Neural cell (in vitro differentiated cells): ENCODE data around the gene RTP2. TPM values are rescaled to one million over a fixed set of nuclear protein-coding genes. Genes with fewer than 3 reads are reported as not detected.

Source experiments
- H2AFZ ChIP-seq: fragments of 200-600, 300-800 bp; sonication (generic), shearing (Covaris generic); 2 replicates; pipeline ENCODE4 v1.6.0; 2014; ENCODE audit warnings: low read depth, mild to moderate bottlenecking, antibody characterized with exemption, low read length, moderate library complexity
- H3F3A ChIP-seq: fragments of 200-600 bp; shearing (Covaris generic); 2 replicates; pipeline ENCODE4 v1.6.1; 2016; ENCODE audit warnings: mild to moderate bottlenecking, moderate library complexity, mixed read lengths, antibody characterized with exemption, low read length; ENCODE audit not compliant: insufficient read depth, poor library complexity, severe bottlenecking
- H3K27ac ChIP-seq: fragments of 200-600, 300-800 bp; sonication (generic), shearing (Covaris generic); 2 replicates; pipeline ENCODE4 v1.5.1; 2014; ENCODE audit warnings: mild to moderate bottlenecking, low read length, moderate library complexity
- H3K27me3 ChIP-seq: fragments of 300-800, 200-600 bp; sonication (generic), shearing (Covaris generic); 2 replicates; pipeline ENCODE4 v1.6.0; 2014; ENCODE audit warnings: mild to moderate bottlenecking, low read depth, low read length, moderate library complexity; ENCODE audit not compliant: insufficient read depth
- H3K36me3 ChIP-seq: fragments of 300-800, 200-600 bp; sonication (generic), shearing (Covaris generic); 2 replicates; pipeline ENCODE4 v1.5.1; 2014; ENCODE audit warnings: mild to moderate bottlenecking, antibody characterized with exemption, low read length, moderate library complexity; ENCODE audit not compliant: insufficient read depth
- H3K4me2 ChIP-seq: fragments of 300-800, 200-600 bp; sonication (generic), shearing (Covaris generic); 2 replicates; pipeline ENCODE4 v1.6.0; 2014; ENCODE audit warnings: mild to moderate bottlenecking, low read length
- H3K4me3 ChIP-seq: fragments of 300-800, 200-600 bp; sonication (generic), shearing (Covaris generic); 2 replicates; pipeline ENCODE4 v1.5.1; 2014; ENCODE audit warnings: mild to moderate bottlenecking, low read length, moderate library complexity
- H3K79me2 ChIP-seq: fragments of 200-600 bp; shearing (Covaris generic); replicated peaks from 2 replicates; pipeline ENCODE4 v1.6.0; 2014; ENCODE audit warnings: mild to moderate bottlenecking, low read length, moderate library complexity; ENCODE audit not compliant: insufficient read depth
- H3K9ac ChIP-seq: fragments of 300-800, 200-600 bp; sonication (generic), shearing (Covaris generic); 2 replicates; pipeline ENCODE4 v1.6.1; 2016; ENCODE audit warnings: mild to moderate bottlenecking, low read length, mixed read lengths
- H3K9me2 ChIP-seq: fragments of 200-600 bp; shearing (Covaris generic); 2 replicates; pipeline ENCODE4 v1.6.1; 2016; ENCODE audit warnings: mild to moderate bottlenecking, low read length, mixed read lengths; ENCODE audit not compliant: insufficient read depth
- H3K9me3 ChIP-seq: fragments of 200-600, 300-800 bp; sonication (generic), shearing (Covaris generic); 2 replicates; pipeline ENCODE4 v1.6.1; 2016; ENCODE audit warnings: mild to moderate bottlenecking, mixed run types, low read length, moderate library complexity, mixed read lengths
- H4K20me1 ChIP-seq: fragments of 200-600 bp; shearing (Covaris generic); 2 replicates; pipeline ENCODE4 v1.6.1; 2016; ENCODE audit warnings: mild to moderate bottlenecking, mixed run types; ENCODE audit not compliant: insufficient read depth
- CTCF ChIP-seq: fragments of 450-650 bp; IDR thresholded peaks from 2 replicates; pipeline ENCODE4 v1.5.1; 2014; ENCODE audit warnings: antibody characterized with exemption, mild to moderate bottlenecking, moderate library complexity; ENCODE audit not compliant: poor library complexity, severe bottlenecking
- EP300 ChIP-seq: fragments of 450-650 bp; conservative IDR thresholded peaks from 2 replicates; pipeline ENCODE4 v1.6.1; 2014; ENCODE audit warnings: antibody characterized with exemption, mild to moderate bottlenecking, moderate library complexity; ENCODE audit not compliant: poor library complexity, severe bottlenecking
- EZH2 ChIP-seq: fragments of 200-600, 300-800 bp; shearing (Covaris generic), sonication (generic); IDR thresholded peaks from 2 replicates; pipeline ENCODE4 v1.6.1; 2014; ENCODE audit warnings: antibody characterized with exemption, low read length, borderline replicate concordance, mild to moderate bottlenecking; ENCODE audit not compliant: insufficient read depth, poor library complexity, severe bottlenecking
- MXI1 ChIP-seq: fragments of 450-650 bp; conservative IDR thresholded peaks from 2 replicates; pipeline ENCODE4 v1.6.1; 2014; ENCODE audit warnings: antibody characterized with exemption, mild to moderate bottlenecking; ENCODE audit not compliant: poor library complexity, severe bottlenecking
- POLR2AphosphoS5 ChIP-seq: IDR thresholded peaks from 2 replicates; pipeline ENCODE4 v1.6.1; 2012
- RAD21 ChIP-seq: fragments of 450-650 bp; conservative IDR thresholded peaks from 2 replicates; pipeline ENCODE4 v1.6.1; 2014; ENCODE audit warnings: antibody characterized with exemption, mild to moderate bottlenecking, moderate library complexity
- SMC3 ChIP-seq: fragments of 450-650 bp; conservative IDR thresholded peaks from 2 replicates; pipeline ENCODE4 v1.6.1; 2014; ENCODE audit warnings: antibody characterized with exemption, mild to moderate bottlenecking, moderate library complexity; ENCODE audit not compliant: poor library complexity
- TAF1 ChIP-seq: IDR thresholded peaks from 2 replicates; pipeline ENCODE4 v1.6.1; 2012; ENCODE audit warnings: low read depth
- polyA plus RNA-seq: library from polyadenylated mRNA; depleted of rRNA; stranded (reverse); fragments of >200 nt; gene quantifications from 2 replicates; pipeline ENCODE4 v1.2.3, GENCODE V29; 2014
- TF ChIP-seq, protein P1 (sequence below): IDR thresholded peaks from 2 replicates; pipeline ENCODE4 v1.6.1; 2012; ENCODE audit warnings: borderline replicate concordance

Gene RTP2
- polyA plus RNA-seq, 1 donor from 2014 or later = not detected

DNA sequence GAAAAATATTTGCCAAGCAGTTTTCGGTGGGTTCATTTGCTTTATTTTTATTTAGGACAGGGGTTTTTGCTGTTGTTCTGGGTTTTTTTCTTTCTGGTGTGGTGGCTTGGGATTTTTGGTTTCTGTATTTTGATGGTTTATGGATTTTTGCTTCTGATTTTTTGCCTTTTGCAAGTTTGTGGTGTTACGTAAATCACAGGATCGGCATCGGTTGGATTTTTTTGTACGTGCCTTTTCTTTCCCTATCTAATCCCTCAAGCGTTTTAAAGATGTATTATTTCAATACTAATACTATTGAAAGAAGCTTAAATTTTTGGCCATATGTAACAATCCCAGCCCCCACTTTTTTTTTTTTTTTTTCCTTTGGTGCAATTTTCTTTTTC, 43.7 kb upstream of the RTP2 start:
- H3K4me2 ChIP-seq = peak overlapping the region; percentile 32
- peaks cover 8% of the 10 kb centered on the region for H3F3A ChIP-seq
- no peaks in the 10 kb centered on the region for H4K20me1 ChIP-seq
- peaks cover 15% of the 10 kb centered on the region for H3K27me3 ChIP-seq
- H3K36me3 ChIP-seq = no peaks in the 10 kb centered on the region
- TF ChIP-seq EP300 (no peak), TAF1 (no peak), CTCF (no peak), SMC3 (no peak), EZH2 (no peak), POLR2AphosphoS5 (no peak)
- TF ChIP-seq, protein P1, sequence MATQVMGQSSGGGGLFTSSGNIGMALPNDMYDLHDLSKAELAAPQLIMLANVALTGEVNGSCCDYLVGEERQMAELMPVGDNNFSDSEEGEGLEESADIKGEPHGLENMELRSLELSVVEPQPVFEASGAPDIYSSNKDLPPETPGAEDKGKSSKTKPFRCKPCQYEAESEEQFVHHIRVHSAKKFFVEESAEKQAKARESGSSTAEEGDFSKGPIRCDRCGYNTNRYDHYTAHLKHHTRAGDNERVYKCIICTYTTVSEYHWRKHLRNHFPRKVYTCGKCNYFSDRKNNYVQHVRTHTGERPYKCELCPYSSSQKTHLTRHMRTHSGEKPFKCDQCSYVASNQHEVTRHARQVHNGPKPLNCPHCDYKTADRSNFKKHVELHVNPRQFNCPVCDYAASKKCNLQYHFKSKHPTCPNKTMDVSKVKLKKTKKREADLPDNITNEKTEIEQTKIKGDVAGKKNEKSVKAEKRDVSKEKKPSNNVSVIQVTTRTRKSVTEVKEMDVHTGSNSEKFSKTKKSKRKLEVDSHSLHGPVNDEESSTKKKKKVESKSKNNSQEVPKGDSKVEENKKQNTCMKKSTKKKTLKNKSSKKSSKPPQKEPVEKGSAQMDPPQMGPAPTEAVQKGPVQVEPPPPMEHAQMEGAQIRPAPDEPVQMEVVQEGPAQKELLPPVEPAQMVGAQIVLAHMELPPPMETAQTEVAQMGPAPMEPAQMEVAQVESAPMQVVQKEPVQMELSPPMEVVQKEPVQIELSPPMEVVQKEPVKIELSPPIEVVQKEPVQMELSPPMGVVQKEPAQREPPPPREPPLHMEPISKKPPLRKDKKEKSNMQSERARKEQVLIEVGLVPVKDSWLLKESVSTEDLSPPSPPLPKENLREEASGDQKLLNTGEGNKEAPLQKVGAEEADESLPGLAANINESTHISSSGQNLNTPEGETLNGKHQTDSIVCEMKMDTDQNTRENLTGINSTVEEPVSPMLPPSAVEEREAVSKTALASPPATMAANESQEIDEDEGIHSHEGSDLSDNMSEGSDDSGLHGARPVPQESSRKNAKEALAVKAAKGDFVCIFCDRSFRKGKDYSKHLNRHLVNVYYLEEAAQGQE = no peak
- no peaks in the 10 kb centered on the region for H3K9me3 ChIP-seq
- H3K9ac ChIP-seq = peak overlapping the region; percentile 85
- H3K9me2 ChIP-seq = no peaks in the 10 kb centered on the region
- H3K27ac ChIP-seq = peak overlapping the region; percentile 91
- H3K79me2 ChIP-seq = peaks cover 17% of the 10 kb centered on the region
- H3K4me3 ChIP-seq = peak overlapping the region; percentile 69
- H2AFZ ChIP-seq = peak overlapping the region; percentile 56

DNA sequence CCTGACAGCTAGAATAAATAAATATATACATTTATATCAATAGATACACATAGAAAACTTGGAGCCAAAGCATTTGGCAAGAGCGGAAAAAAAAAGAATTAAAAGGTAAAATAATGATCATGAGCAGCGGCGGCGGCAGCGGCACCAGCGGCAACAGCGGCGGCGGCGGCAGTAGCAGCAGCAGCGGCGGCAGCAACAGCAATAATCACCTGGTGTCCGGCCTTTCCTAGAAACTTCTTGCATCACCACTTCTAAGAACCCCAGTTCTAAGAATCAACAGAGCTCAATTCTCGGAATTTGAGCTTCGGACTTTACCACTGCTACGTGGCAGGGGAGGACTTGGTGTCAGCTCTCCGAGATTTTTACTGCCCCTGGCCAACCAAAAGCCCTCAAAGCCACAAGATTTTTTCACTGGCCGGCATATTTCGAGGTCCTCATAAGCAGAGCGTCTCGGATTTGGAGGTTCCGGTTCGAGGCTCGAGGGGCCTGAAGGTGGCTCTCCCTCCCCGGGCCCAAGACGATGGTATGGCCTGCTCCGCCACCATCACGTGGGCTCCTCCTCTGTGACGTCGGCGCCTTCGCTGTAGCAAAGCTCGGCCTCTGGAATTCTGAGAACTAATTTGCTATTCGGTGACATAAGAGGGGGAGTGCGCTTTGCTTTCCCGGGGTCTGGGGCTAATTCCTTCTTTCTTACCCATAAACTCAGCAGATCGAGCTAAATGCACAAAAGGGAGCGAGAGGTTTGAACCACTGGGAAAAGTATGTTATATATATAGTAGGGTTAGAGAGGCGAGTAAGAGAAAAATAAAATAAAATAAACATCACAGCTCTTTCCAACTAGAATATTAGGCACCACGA, 43.1 kb upstream of the RTP2 start, which contains the start of gene BCL6:
BCL6 (minus strand) TSS at position 268 of the 858 bp plus-strand sequence. CDS start 11,775 bp downstream, outside the sequence.
- Histone ChIP-seq H3K9me3 (no peaks in the 10 kb centered on the region), H3K27me3 (peaks cover 16% of the 10 kb centered on the region), H4K20me1 (no peaks in the 10 kb centered on the region), H2AFZ (peak within 1 kb of the TSS; percentile 56), H3K4me3 (peak within 1 kb of the TSS; percentile 69), H3K4me2 (peak within 1 kb of the TSS; percentile 62), H3K36me3 (no peaks in the 10 kb centered on the region), H3K79me2 (peaks cover 17% of the 10 kb centered on the region), H3K9me2 (no peaks in the 10 kb centered on the region), H3K27ac (peak within 1 kb of the TSS; percentile 91), H3F3A (peaks cover 8% of the 10 kb centered on the region), H3K9ac (peak within 1 kb of the TSS; percentile 85)
- TF ChIP-seq, protein P1 = peak; percentile 57
- TF ChIP-seq EZH2 (no peak), CTCF (no peak), EP300 (peak; percentile 79), RAD21 (peak; percentile 26), POLR2AphosphoS5 (peak; percentile 89), TAF1 (peak; percentile 94), SMC3 (peak; percentile 29), MXI1 (peak; percentile 32)
